Astrocyte (in vitro differentiated cells and primary cell): ENCODE results near the gene PUS7L.

Source experiments
- EZH2 ChIP-seq: IDR thresholded peaks from 2 replicates; pipeline ENCODE4 v1.6.1; 2012; ENCODE audit warnings: mild to moderate bottlenecking, low read length, inconsistent platforms; ENCODE audit not compliant: insufficient read depth
- TF ChIP-seq, protein P1 (sequence below): IDR thresholded peaks from 2 replicates; pipeline ENCODE4 v1.5.1; 2011; ENCODE audit warnings: low read depth, mild to moderate bottlenecking, inconsistent platforms, low read length, moderate library complexity; ENCODE audit not compliant: insufficient read depth

DNA sequence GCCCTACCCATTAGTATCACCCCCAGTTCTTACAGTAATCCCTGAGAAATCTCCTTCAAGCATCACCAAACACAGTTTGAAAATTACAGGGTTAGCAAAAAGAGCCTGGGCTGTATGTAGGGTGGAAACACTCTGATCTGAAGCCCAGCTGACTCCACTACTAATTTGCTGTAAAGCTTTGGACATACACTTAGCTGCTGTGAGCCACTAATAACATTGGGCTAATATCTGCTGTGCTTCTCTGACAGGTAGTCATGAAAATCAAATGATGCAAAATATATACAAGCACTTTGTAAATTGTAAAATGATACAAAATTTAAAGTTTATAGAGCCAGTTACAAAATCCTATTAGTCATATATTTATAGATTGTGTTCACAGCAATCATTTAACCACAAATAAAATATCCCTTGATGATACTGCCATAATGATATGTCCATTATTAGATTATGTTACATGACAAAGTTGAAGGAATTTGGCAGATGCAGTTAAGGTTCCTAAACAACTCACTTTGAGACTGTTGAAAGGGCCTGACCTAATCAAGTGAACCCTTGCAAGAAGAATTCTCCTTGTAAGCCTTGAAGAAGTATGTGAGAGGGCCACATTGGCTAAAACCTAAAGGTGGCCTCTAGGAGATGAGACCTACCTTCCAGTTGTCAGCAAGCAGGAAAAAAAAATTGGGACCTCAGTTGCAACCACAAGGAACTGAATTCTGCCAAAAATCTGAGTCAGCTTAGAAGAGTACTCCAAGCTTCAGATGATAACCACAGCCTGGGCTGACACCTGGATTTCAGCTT lies 28.5 kb upstream of the PUS7L start:
- TF ChIP-seq, protein P1, sequence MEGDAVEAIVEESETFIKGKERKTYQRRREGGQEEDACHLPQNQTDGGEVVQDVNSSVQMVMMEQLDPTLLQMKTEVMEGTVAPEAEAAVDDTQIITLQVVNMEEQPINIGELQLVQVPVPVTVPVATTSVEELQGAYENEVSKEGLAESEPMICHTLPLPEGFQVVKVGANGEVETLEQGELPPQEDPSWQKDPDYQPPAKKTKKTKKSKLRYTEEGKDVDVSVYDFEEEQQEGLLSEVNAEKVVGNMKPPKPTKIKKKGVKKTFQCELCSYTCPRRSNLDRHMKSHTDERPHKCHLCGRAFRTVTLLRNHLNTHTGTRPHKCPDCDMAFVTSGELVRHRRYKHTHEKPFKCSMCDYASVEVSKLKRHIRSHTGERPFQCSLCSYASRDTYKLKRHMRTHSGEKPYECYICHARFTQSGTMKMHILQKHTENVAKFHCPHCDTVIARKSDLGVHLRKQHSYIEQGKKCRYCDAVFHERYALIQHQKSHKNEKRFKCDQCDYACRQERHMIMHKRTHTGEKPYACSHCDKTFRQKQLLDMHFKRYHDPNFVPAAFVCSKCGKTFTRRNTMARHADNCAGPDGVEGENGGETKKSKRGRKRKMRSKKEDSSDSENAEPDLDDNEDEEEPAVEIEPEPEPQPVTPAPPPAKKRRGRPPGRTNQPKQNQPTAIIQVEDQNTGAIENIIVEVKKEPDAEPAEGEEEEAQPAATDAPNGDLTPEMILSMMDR = no peak
- no peak for TF ChIP-seq EZH2
